Limb (tissue), 2 donors: ENCODE data around the gene PEPD.

Experiments used
- DNase-seq, 2 donors: peaks; one replicate each; pipeline ENCODE4 v3.0.0-alpha.2; 2016; ENCODE audit errors: extremely low spot score in 2 of 2

The PEPD gene

GRCh38 chr19:33397536-33398360 is 123.8 kb downstream of the PEPD start:
- no peak for DNase-seq

DNA sequence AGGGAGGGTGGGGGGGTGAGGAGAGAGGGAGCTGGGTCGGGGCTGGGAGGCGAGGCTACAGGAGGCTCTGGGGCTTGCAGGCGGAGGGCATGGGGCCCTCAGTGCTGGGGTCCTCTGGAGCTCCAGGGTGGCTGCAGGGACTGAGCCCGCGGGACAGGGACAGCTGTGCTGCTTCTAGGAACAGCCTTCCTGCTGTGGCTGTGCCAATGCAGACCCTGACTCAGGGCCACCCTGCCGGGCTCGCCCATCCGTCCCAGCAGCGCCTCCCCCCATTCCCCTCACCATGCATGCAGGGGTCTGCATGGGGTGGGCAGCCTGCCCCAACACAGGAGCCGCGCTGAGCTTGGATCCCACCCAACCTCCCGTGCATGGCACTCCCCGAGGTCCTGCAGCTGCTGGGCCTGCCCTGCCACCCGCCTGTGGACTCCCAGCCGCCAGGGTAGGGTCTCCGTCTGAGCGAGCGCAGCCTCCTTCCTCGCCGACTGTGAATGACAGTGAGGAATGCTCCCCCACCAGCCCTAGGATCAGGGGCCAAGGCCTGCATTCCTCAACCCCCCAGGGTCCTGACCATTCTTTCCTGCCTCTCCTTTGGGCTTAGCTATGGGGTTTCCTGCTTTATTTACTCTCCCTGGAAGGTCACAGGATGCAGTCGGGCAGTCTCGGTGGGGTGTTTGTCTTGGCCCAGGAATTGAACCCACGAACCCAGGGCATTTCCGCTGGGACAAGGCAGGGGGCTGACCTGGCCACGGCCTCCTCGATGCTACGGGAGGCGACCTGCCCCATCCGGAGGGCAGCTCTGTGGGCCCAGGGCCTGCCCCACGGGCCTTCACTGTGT is 124.7 kb downstream of the PEPD start:
- DNase-seq = no peak

GRCh38 chr19:33395561-33396550 is 125.7 kb downstream of the PEPD start:
- DNase-seq = no peak

DNA sequence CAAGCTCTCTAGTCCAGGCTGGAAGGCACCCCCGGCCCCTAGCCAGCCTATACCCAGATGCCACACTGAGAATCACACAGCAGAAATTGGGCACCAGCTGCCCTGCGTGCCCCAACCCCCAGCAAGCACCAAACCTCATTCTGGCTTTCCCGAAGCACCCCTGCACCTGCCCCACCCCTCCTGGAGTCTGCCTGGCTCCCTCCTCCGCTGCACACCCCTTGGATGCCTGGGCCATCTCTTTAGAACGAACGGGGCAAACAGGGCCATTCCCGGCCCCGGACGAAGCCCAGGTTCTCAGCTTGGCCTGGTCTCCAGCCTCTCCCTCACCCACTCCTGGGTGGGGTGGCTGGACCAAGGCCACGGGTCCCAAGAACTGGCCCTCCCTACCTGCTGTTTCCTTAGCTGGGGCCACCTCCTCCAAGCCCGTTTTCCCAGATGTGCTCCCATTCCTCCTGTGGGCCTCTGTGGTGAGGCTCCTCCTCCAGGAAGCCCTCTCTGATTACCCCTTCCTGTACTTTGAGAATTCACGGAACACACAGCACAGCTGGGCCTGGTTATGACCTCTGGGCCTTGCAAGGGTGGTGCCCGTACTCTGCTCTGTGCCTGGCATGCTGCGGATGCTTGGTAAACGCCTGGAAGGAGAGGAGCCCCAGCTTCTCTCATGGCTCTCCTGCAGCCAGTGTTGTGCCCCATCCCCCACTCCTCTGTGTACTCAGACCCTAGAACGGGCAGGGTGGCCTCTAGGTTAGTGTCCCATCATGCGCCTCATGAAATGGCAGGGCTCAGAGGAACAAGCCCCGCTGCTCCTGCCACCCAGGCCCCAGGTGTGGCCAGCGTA is 126.6 kb downstream of the PEPD start:
- DNase-seq = no peak

DNA sequence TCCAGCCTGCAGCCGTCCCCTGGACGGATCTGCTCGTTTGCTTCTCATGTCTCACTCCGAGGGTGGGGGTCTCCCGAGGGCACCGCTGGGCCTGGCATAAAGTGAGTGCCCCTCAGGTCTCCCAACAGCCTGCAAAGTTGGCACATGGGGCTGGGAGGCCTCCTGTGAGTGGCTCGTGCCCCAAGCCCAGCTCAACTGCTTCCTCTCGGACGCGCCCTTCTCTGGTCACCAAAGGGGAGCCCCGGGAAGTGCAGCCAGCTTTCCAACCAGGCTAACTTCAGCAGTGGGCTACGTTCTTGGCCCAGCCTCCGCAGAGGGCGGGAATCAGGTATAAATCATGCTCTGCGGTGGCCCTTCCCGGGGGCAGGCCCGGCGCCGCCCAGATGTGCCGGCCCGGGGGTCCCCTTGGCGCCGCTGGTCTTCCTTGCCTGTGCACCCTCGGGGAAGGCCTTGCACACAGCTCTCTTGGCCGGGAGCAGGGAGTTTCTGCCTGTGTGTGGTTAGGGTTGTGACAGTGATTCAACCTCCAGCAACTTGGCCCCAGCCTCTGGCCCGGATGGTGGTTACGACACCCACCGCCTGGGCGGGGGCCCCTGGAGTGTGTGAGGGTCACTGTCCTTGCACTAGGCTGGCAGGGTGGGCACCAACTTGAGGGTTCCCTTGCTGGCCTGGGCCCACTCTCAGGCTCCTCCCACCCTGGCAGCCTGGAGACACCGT is 127.4 kb downstream of the PEPD start:
- DNase-seq = peak in 1 of 2 donors; percentile 33

- DNase-seq = peak in 1 of 2 donors; percentile 27
Measured at GRCh38 chr19:33393286-33394005, 128.1 kb downstream of the PEPD start.

DNA sequence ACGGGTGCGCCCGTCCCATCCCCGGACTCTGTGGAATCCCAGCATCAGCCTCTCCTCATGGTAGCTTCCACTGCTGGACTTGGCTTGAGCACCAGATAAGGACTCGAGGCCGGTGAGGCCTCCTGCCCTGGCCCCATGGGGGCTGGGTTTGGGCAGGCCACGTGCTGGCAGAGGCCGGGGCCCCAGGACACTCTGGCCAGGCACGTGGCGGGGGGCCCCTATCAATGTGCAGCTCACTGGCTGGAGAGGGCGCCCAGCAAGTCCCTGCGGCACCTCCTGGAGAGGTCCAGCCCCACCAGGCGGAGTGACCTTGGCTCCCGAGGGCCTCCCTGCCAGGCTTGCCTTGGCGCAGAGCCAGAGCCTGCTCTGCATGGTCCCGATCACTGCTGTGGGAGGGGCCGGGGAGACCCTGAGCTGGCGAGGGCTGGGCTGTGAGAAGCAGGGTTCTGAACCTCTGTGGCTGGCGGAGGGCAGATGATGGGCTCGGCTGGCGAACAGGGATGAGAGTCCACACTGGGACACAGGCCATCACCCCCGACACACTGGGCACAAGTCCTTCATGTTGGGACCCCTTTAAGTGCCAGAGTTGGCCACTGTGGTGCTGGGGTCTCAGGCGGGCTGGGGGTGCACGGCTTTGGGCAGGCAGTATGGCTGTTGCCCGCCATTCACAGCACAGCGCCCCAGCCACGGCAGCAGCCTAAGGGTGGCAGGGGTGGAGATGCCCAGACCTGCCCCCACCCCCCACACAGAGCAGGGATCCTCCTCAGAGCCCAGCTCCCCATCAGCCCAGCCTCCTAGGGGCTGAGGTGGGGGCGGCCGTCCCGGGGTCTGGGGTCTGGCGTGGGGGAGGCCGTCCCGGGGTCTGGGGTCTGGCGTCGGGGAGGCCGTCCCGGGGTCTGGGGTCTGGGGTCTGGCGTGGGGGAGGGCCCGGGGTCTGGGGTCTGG is 129.0 kb downstream of the PEPD start:
- DNase-seq = peak in 1 of 2 donors; percentile 59

DNA sequence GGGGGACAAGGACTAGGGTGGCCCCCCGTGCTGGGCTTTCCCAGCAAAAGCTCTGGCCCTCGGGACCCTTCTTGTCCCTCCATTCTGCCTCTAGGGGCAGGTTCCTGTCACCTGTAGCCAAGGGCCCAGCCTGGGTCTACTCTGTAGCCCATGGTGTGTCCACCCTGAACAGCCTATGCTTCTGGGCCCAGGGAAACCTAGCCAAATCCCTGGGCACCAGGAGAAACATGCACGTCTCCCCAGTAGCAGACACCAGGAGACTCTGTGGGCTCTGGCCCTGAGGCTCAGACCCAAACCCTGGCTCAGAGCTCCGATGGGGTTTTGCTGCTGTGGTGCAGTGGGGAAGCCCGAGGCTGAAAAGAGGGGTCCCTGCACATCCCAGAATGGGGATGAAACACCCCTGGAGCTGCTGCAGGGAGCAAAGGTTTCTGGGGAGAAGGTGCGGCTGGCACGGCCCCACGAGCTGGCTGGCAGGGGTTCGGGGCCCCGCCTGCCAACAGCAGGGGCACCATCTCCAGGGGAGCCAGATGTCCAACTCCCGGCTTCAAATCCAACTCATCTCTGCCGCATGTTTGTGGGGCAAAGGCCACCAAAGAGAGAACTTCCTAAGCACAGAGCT is 129.9 kb downstream of the PEPD start:
- no peak for DNase-seq

DNA sequence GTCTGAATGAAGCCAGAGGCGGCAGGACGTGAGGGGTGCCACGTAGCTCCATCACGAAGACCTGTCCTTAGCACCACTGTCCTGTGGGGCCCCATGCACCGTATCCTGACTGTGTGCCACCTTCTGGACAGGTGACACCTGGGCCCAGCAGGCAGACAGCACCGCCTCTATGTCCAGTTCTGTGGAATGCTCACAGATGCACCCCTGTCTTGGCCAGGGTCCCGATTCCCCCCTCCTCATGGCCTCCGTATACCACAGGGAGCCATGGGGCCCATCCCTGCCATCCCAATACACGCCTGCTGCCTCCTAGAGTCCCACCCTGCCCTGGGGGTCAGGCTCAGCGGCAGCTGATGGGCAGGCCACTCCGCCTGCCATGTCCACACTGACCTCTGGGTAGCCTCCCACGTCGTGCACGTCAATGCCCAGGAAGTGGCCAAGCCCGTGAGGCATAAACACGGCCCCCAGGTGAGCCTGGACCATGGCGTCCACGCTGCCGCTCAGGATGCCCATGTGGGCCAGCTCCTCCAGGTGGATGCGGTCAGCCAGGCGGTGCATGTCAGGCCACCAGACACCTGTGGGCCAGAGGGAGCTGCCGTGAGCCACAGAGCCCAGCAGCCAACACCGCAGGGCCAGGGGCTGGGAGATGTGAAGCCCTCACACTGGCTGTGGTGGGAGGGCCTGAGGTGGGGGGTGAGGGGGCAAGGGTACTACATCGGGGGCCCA is 130.5 kb downstream of the PEPD start:
- DNase-seq = no peak

DNA sequence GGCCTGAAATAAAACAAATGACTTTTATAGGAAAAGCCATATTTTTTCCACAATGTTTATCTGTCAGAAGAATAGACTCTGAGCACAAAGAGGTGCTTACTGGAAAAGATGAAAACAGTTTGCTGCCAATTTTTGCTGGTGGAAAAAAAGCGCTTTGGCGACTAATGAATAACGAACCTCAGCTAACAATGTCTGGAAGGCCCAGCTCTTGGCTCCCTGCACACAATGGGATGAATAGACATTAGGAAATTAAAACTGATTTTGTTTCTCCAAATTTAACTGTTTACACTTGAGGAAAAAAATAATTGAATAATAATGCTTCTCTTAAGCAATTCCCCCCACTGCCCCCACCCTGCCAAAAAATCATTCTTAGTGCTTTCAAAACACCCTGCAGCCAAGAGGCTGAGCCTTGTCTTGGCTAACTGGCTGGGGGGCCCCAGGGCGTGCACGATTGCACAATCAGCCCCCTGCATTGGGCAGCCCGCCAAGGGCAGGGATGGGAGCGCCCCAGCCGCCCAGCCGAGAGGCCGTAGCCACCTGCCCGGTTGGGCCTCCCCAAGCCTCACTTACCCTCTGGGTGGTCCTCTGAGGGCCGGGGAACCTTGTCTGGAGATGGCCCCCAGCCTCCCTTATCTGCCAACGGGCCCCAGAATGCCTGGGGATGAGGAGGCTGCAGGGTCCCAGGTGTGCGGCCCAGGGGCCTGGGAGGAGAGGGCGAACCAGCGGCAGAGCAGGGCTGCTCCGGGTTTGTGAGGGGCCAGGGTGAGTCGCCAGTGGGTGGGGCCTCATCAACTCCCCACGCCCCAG is 131.3 kb downstream of the PEPD start:
- DNase-seq = peak; percentile 48 to 64

DNA sequence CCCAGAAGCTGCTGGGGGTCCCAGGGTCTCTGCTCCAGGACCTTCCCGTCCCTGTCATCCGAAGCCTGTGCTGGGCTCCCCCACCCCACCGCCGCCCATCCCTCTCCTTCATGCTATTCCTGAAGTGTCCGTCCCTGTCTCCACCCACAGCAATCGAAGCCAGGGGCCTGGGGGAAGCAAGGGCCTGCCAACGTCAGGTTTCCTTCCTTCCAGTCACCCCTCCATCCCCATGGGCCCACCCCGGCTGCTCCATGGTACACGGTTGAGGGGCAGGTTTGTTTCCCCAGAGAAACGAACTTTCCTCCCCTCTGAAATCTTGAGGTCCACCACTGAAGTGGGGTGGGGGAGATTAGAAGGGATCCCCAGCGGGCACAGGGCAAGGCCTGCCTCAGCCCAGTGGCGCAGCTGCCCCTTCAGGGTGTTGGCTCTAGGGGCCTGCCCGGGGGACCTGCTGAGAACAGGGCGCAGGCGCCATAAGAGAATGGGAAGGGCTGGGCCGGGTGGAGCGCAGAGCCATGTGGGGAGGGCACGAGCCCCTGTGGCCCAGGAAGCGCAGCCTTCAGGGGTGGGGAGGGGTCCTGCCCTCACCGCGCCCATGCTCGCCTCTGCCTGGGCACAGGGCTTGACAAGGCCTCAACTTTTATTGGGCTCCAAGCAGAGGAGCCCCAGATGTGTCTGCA is 132.0 kb downstream of the PEPD start:
- DNase-seq = peak in 1 of 2 donors; percentile 38

DNA sequence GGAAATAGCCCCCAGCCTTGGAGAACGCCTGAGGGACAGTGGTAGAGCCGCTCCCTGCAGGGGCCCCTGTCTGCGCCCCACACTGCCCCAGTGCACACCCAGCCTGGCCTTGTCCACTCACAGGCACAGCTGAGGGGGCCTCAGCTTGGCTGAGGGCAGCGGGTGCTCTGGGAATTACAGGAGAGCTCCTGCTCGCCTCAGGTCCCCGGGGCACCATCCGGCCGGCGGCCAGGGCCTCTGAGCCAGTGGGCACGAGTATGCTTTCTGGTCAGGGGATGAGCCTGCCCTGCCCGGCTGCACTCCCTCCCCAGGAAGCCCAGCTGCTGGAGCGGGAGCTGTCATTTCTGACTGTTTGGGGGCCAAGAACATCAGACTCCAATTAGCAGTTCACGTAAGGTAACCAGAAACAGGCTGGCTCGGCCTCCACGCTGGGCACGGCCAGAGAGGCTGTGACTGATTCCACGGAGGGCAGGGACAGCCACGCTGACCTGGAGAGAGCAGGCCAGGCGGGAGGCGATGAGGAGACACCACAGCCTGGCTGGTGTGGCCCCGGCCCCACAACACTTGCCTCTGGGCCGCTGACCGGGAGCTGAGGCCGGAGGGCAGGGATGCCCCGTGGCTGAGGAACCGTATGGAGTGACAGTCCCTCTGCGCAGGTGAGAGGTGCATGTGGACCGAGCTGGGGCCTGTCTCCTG is 132.7 kb downstream of the PEPD start:
- peak in 1 of 2 donors; percentile 32 for DNase-seq

DNA sequence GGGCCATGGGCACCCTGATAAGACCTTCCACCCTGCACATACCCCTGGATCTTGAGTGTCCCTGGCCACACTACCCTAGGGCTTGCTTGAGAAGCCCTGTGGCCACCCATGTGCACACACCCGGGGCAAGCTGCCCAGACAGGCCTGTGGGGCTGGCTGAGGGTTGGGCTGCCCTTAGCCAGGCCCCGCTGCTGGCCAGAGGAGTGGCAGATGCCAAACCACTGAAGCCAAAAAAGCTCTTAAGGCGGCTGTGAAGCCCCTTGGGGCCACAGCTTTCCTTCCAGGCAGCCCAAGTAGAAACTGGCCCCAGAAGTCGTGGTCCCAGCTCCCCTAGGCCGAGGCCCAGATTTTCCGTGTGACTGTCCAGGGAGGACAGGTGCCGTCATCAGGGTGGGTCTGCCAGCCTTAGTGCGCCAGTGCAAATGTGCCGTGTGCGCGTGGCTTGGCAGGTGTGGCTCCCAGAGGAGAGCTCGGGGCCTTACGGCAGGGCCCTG is 133.3 kb downstream of the PEPD start:
- DNase-seq = no peak

DNA sequence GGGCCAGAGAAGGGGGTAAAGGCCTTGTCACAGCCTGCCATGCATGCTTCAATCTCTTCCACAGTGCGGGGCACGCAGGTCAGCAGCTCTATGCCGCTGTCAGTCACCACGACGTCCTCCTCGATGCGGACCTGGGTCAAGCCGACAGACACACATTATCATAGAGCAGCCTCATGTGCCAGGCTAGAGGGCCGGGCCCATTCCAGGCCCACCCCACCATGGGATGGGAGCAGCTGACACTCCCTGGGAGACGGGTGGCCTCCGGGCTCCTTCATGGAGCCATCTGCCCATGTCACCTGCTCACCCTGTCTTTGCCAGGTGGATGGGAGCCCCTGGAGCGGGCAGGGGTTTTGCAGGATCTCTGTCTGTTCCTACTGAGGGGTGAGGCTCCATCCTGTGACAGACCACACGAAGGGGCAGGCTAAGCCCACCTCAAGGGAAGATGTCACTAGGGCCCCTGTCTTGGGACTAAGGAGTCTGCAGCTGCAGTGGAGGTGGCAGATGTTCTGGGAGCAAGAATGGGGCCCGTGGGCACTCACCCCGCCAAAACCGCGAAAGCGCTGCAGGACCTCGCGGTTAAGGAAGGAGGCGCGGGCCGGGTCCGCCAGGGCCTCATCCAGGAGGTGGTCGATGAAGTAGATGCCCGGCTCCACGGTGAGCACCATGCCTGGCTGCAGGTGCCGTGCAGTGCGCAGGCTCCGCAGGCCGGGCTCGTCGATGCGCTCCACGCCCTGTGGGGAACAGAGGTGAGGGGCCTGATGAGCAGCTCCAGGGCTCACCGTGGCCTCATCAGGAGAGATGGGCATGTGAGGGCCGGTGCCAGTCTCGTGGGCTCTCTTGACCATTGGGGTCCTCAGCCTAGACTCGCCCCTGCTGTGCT is 134.0 kb downstream of the PEPD start:
- no peak for DNase-seq
